ENCODE measurements around the gene ENPP4.
"Not testable (repeated sequence)": the region's sequence is repeated elsewhere in the genome, so short reads cannot be mapped to it uniquely, and the experiment has no call there.

GRCh38 chr6:46085688-46086087 lies 44.1 kb upstream of the ENPP4 start:
- not testable (repeated sequence) for TF ChIP-seq POLR2A, CTCF (IDR thresholded peaks at IDR 0.05)

Data from adrenal gland (tissue), 5 donors.